ENCODE data around the gene PEX14.

DNA sequence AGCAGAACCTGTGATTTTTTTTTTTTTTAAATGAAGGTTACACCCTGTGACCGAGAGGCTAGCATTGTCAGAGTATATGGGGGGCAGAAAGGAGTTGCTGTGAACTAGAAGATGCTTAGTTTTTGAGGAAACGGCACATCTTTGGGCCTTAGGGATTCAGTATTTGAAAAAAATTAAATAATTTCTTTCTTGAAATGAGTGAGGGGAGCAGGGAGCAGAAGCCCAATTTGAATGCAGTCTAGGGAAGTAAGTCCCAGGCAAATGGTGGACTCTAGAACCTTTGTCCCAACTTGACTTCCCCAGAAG lies 42.9 kb downstream of the PEX14 start:
- TF ChIP-seq, protein P1, sequence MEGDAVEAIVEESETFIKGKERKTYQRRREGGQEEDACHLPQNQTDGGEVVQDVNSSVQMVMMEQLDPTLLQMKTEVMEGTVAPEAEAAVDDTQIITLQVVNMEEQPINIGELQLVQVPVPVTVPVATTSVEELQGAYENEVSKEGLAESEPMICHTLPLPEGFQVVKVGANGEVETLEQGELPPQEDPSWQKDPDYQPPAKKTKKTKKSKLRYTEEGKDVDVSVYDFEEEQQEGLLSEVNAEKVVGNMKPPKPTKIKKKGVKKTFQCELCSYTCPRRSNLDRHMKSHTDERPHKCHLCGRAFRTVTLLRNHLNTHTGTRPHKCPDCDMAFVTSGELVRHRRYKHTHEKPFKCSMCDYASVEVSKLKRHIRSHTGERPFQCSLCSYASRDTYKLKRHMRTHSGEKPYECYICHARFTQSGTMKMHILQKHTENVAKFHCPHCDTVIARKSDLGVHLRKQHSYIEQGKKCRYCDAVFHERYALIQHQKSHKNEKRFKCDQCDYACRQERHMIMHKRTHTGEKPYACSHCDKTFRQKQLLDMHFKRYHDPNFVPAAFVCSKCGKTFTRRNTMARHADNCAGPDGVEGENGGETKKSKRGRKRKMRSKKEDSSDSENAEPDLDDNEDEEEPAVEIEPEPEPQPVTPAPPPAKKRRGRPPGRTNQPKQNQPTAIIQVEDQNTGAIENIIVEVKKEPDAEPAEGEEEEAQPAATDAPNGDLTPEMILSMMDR (IDR thresholded peaks at IDR 0.05): no peak
- no peak for TF ChIP-seq TCF7L2 (IDR thresholded peaks at IDR 0.05; ENCODE audit: low read depth, low read length)
- no peak for TF ChIP-seq POLR2AphosphoS5 (IDR thresholded peaks at IDR 0.05; ENCODE audit: low read depth, low read length)
- TF ChIP-seq, protein P2, sequence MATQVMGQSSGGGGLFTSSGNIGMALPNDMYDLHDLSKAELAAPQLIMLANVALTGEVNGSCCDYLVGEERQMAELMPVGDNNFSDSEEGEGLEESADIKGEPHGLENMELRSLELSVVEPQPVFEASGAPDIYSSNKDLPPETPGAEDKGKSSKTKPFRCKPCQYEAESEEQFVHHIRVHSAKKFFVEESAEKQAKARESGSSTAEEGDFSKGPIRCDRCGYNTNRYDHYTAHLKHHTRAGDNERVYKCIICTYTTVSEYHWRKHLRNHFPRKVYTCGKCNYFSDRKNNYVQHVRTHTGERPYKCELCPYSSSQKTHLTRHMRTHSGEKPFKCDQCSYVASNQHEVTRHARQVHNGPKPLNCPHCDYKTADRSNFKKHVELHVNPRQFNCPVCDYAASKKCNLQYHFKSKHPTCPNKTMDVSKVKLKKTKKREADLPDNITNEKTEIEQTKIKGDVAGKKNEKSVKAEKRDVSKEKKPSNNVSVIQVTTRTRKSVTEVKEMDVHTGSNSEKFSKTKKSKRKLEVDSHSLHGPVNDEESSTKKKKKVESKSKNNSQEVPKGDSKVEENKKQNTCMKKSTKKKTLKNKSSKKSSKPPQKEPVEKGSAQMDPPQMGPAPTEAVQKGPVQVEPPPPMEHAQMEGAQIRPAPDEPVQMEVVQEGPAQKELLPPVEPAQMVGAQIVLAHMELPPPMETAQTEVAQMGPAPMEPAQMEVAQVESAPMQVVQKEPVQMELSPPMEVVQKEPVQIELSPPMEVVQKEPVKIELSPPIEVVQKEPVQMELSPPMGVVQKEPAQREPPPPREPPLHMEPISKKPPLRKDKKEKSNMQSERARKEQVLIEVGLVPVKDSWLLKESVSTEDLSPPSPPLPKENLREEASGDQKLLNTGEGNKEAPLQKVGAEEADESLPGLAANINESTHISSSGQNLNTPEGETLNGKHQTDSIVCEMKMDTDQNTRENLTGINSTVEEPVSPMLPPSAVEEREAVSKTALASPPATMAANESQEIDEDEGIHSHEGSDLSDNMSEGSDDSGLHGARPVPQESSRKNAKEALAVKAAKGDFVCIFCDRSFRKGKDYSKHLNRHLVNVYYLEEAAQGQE (IDR thresholded peaks at IDR 0.05; ENCODE audit: insufficient read depth in 1 of 2, low read depth in 2 of 2, low read length in 1 of 2): no peak
- TF ChIP-seq SIN3A (IDR thresholded peaks at IDR 0.05; ENCODE audit: borderline replicate concordance, insufficient read depth, low read depth, low read length): no peak

Data from Panc1 (cell line).